Activated B cell treated with CpG ODN at 0.5 μM for 24 hours (primary cell): ENCODE measurements around the gene RPS6KL1. TPM values are rescaled to one million over a fixed set of nuclear protein-coding genes. Genes with fewer than 3 reads are reported as not detected.

ENCODE experiments used
- ATAC-seq: fragments of 200-7000 bp; cut with Tn5 transposase; one replicate; pipeline ENCODE4 v1.10.0; 2021; ENCODE audit warnings: low read depth, mild to moderate bottlenecking, moderate library complexity
- CTCF ChIA-PET: fragments of 350-600 bp; sonication (Branson Sonifier 250); formaldehyde crosslinking; loops from one replicate; lab custom pipeline; 2021; ENCODE audit warnings: antibody characterized with exemption; lab: Charles Lee
- POLR2A ChIA-PET: fragments of 350-600 bp; sonication (Branson Sonifier 250); formaldehyde crosslinking; loops from one replicate; lab custom pipeline; 2021; ENCODE audit warnings: antibody characterized with exemption; lab: Charles Lee
- DNase-seq: peaks from one replicate; pipeline ENCODE4 v3.0.0; 2022
- H3K27ac Mint-ChIP-seq: one replicate; pipeline ENCODE4 v1.8.0; 2020; ENCODE audit warnings: mixed read lengths
- H3K27me3 Mint-ChIP-seq: one replicate; pipeline ENCODE4 v1.8.0; 2021; ENCODE audit warnings: mixed read lengths
- H3K36me3 Mint-ChIP-seq: one replicate; pipeline ENCODE4 v1.8.0; 2021; ENCODE audit warnings: low read depth, mixed read lengths
- H3K4me1 Mint-ChIP-seq: one replicate; pipeline ENCODE4 v1.8.0; 2021; ENCODE audit warnings: mixed read lengths
- H3K4me3 Mint-ChIP-seq: one replicate; pipeline ENCODE4 v1.8.0; 2020; ENCODE audit warnings: mild to moderate bottlenecking, mixed read lengths
- H3K9me3 Mint-ChIP-seq: one replicate; pipeline ENCODE4 v1.8.0; 2020; ENCODE audit warnings: mixed read lengths
- intact Hi-C: fragments of 100-400 bp; cut with micrococcal nuclease; formaldehyde crosslinking; loops from one replicate; pipeline ENCODE4 v1.15.1; 2024
- total RNA-seq: library from RNA; stranded (reverse); gene quantifications from 2 replicates; pipeline ENCODE4 v1.2.3, GENCODE V29; 2022
- TF ChIP-seq, protein P1 (sequence below): fragments of 200-600 bp; IDR thresholded peaks from one replicate; pipeline ENCODE4 v1.8.0; 2022; ENCODE audit warnings: antibody characterized with exemption, mild to moderate bottlenecking

RPS6KL1 gene
- total RNA-seq, 1 donor from 2014 or later, result 5.2 TPM

DNA sequence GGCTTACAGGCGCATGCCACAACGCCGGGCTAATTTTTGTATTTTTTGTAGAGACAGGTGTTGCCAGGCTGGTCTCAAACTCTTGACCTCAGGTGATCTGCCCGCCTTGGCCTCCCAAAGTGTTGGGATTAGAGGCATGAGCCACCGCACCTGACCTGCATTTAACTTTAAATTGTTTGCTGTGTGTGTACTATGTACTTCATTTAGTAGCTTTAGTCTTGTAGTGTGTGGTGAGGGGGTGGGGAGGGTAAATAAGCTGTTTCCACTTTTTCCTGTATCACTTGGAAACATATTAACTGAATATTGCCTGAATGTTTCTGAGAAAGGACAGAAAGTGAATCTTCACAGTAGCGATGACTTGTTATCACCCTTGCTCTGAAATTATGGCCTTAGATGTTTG, 32.8 kb downstream of the RPS6KL1 start:
- CTCF ChIA-PET, result interaction anchor here (1.2 to 2.3 kb wide), 2 partner anchors 15 to 30 kb away, joined by 7 to 11 read pairs; no protein-coding TSS in a partner anchor
- TF ChIP-seq, protein P1, sequence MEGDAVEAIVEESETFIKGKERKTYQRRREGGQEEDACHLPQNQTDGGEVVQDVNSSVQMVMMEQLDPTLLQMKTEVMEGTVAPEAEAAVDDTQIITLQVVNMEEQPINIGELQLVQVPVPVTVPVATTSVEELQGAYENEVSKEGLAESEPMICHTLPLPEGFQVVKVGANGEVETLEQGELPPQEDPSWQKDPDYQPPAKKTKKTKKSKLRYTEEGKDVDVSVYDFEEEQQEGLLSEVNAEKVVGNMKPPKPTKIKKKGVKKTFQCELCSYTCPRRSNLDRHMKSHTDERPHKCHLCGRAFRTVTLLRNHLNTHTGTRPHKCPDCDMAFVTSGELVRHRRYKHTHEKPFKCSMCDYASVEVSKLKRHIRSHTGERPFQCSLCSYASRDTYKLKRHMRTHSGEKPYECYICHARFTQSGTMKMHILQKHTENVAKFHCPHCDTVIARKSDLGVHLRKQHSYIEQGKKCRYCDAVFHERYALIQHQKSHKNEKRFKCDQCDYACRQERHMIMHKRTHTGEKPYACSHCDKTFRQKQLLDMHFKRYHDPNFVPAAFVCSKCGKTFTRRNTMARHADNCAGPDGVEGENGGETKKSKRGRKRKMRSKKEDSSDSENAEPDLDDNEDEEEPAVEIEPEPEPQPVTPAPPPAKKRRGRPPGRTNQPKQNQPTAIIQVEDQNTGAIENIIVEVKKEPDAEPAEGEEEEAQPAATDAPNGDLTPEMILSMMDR, result no peak
- Mint-ChIP-seq H3K27me3 (no peaks in the 10 kb centered on the region), H3K27ac (no peak overlapping the region), H3K4me1 (peaks cover 39% of the 10 kb centered on the region), H3K9me3 (no peaks in the 10 kb centered on the region), H3K4me3 (no peak overlapping the region), H3K36me3 (peaks cover 79% of the 10 kb centered on the region)
- ATAC-seq, result no peak
- POLR2A ChIA-PET, result no interaction called here
- DNase-seq, result no peak
- intact Hi-C loops, result no loop called here

- H3K36me3 Mint-ChIP-seq, result peaks cover 76% of the 10 kb centered on the region
- H3K27me3 Mint-ChIP-seq, result no peaks in the 10 kb centered on the region
- CTCF ChIA-PET, result interaction anchor here (2.3 kb wide), 1 partner anchor 17 kb away, joined by 11 read pairs; no protein-coding TSS in a partner anchor
- H3K9me3 Mint-ChIP-seq, result no peaks in the 10 kb centered on the region
- H3K4me1 Mint-ChIP-seq, result peaks cover 48% of the 10 kb centered on the region
- no peak for ATAC-seq
- intact Hi-C loops, result no loop called here
- TF ChIP-seq, protein P1, result no peak
- H3K27ac Mint-ChIP-seq, result no peak overlapping the region
- POLR2A ChIA-PET, result interaction anchor here (0.7 kb wide), 1 partner anchor 49 kb away, joined by 5 read pairs; no protein-coding TSS in a partner anchor
- H3K4me3 Mint-ChIP-seq, result no peak overlapping the region
- no peak for DNase-seq
Measured at GRCh38 chr14:74888164-74889158, 34.6 kb downstream of the RPS6KL1 start.

DNA sequence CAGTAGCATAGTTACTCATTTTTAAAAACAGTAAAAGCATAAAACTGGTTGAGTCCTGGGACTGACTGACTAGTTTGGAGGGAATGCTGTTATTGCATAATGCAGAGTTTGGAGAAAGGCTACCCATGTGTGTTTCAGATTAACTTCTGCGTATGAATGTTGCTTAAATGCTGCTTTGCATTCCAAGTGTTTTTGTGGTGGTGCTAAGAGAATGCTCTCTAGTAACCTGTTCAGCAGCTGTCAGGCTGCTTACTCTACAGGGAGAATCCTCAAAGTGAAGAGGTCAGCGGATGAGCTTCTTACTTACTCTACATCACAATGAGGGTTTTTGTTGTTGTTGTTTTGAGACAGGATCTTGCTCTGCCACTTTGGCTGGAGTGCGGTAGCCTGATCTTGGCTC, 37.1 kb downstream of the RPS6KL1 start:
- CTCF ChIA-PET, result interaction anchor here (1.2 to 2.0 kb wide), 2 partner anchors 19 to 25 kb away, joined by 3 to 5 read pairs; no protein-coding TSS in a partner anchor
- Mint-ChIP-seq H3K4me3 (no peak overlapping the region), H3K9me3 (no peaks in the 10 kb centered on the region), H3K36me3 (peaks cover 62% of the 10 kb centered on the region), H3K4me1 (peaks cover 44% of the 10 kb centered on the region), H3K27me3 (no peaks in the 10 kb centered on the region), H3K27ac (no peak overlapping the region)
- intact Hi-C loops, result no loop called here
- POLR2A ChIA-PET, result no interaction called here
- DNase-seq, result no peak
- ATAC-seq, result no peak
- TF ChIP-seq, protein P1, result no peak

GRCh38 chr14:74882103-74882920, 40.7 kb downstream of the RPS6KL1 start:
- H3K4me3 Mint-ChIP-seq, result peak overlapping the region; percentile 99
- H3K27ac Mint-ChIP-seq, result peak overlapping the region; percentile 97
- H3K27me3 Mint-ChIP-seq, result no peaks in the 10 kb centered on the region
- ChIA-PET CTCF (interaction anchor here (2.0 to 8.9 kb wide), 2 partner anchors 22 to 24 kb away, joined by 8 to 58 read pairs; no protein-coding TSS in a partner anchor), POLR2A (interaction anchor here (0.6 to 2.5 kb wide), 8 partner anchors 11 to 1636 kb away, joined by 3 to 15 read pairs (median 6); partner anchors contain the start of genes BATF and NEK9)
- peaks cover 51% of the 10 kb centered on the region for H3K4me1 Mint-ChIP-seq
- intact Hi-C loops, result no loop called here
- H3K9me3 Mint-ChIP-seq, result no peaks in the 10 kb centered on the region
- TF ChIP-seq, protein P1, result no peak
- peaks cover 36% of the 10 kb centered on the region for H3K36me3 Mint-ChIP-seq
- no peak for DNase-seq
- peak; percentile 45 for ATAC-seq
